A549 (cell line): ENCODE data around the gene ODC1. TPM values are rescaled to one million over a fixed set of nuclear protein-coding genes. Genes with fewer than 3 reads are reported as not detected.

ENCODE experiments used
- ATAC-seq, 2 experiments: fragments of 200-7000 bp in 1 of 2; fragments of >200 bp in 1 of 2; cut with Nextera tagmentation in 1 of 2; cut with Tn5 transposase in 1 of 2; 3 replicates each; pipeline versions ENCODE4 v1.8.0 to v1.9.1; 2018 to 2020; ENCODE audit warnings: mild to moderate bottlenecking in 1 of 2, moderate library complexity in 1 of 2
- CTCF ChIA-PET: fragments of 300-600 bp; sonication (Branson Sonifier 250); formaldehyde crosslinking; extraction: SDS; loops from one replicate; lab custom pipeline; 2021; ENCODE audit warnings: antibody characterized with exemption, inconsistent platforms; lab: Yijun Ruan, JAX
- POLR2A ChIA-PET: fragments of 350-600 bp; formaldehyde crosslinking; extraction: SDS; loops from one replicate; lab custom pipeline; 2021; ENCODE audit warnings: antibody characterized with exemption, inconsistent platforms; lab: Yijun Ruan, JAX
- DNase-seq, 2 experiments: peaks; one replicate each; pipeline versions ENCODE4 v3.0.0 to v3.0.0-alpha.2; 2011 to 2016; ENCODE audit warnings: low read depth in 1 of 2, low spot score in 1 of 2
- FAIRE-seq: peaks from 2 replicates; lab custom pipeline; 2011; peaks lifted over from hg19 to GRCh38; lab: Jason Lieb, UNC
- H3K27ac ChIP-seq, 2 experiments: fragments of >200 bp; sonication (Bioruptor Twin); formaldehyde crosslinking; 3 replicates each; pipeline ENCODE4 v1.5.1; 2016 to 2017
- H3K4me1 ChIP-seq: fragments of >200 bp; sonication (Bioruptor Twin); formaldehyde crosslinking; 3 replicates; pipeline ENCODE4 v1.6.1; 2016
- H3K4me2 ChIP-seq: fragments of >200 bp; sonication (Bioruptor Twin); formaldehyde crosslinking; 3 replicates; pipeline ENCODE4 v1.6.1; 2016
- H3K4me3 ChIP-seq: fragments of >200 bp; sonication (Bioruptor Twin); formaldehyde crosslinking; 3 replicates; pipeline ENCODE4 v1.5.1; 2016
- H3K9me3 ChIP-seq: fragments of >200 bp; sonication (Bioruptor Twin); formaldehyde crosslinking; 3 replicates; pipeline ENCODE4 v1.6.1; 2016
- CBX2 ChIP-seq: fragments of 200-600 bp; sonication (generic); IDR thresholded peaks from 2 replicates; pipeline ENCODE4 v1.6.1; 2016; ENCODE audit warnings: low read depth, mild to moderate bottlenecking, borderline replicate concordance
- CHD2 ChIP-seq: fragments of 150-350 bp; IDR thresholded peaks from 2 replicates; pipeline ENCODE4 v1.6.1; 2014; ENCODE audit warnings: low read length; ENCODE audit not compliant: partially characterized antibody
- EHMT2 ChIP-seq: fragments of 200-600 bp; sonication (generic); IDR thresholded peaks from 2 replicates; pipeline ENCODE4 v1.6.1; 2016; ENCODE audit warnings: antibody characterized with exemption, low read depth, mild to moderate bottlenecking, moderate library complexity
- EP300 ChIP-seq, 2 experiments: fragments of >200 bp; sonication (Bioruptor Twin); formaldehyde crosslinking; IDR thresholded peaks; 2 replicates in 1 of 2; 3 replicates in 1 of 2; pipeline ENCODE4 v1.6.1; 2016 to 2017
- ESRRA ChIP-seq: fragments of 150-350 bp; IDR thresholded peaks from 2 replicates; pipeline ENCODE4 v1.6.1; 2014; ENCODE audit warnings: mild to moderate bottlenecking, low read length, borderline replicate concordance
- FOSL2 ChIP-seq, 2 experiments: fragments of 450-650 bp in 1 of 2; fragments of >200 bp in 1 of 2; sonication (Bioruptor Twin) in 1 of 2; formaldehyde crosslinking; IDR thresholded peaks; 2 replicates each; pipeline versions ENCODE4 v1.5.0 to v1.6.1; 2016 to 2020; ENCODE audit warnings: mild to moderate bottlenecking in 1 of 2, moderate library complexity in 1 of 2
- JUN ChIP-seq, 2 experiments: fragments of >200 bp; sonication (Bioruptor Twin); formaldehyde crosslinking; IDR thresholded peaks; 2 replicates in 1 of 2; 3 replicates in 1 of 2; pipeline ENCODE4 v1.6.1; 2016 to 2017
- MAFK ChIP-seq: fragments of 450-650 bp; IDR thresholded peaks from 2 replicates; pipeline ENCODE4 v1.6.1; 2014; ENCODE audit not compliant: partially characterized antibody
- MAZ ChIP-seq: fragments of 150-350 bp; IDR thresholded peaks from 2 replicates; pipeline ENCODE4 v1.6.1; 2014; ENCODE audit warnings: antibody characterized with exemption, low read depth, low read length, borderline replicate concordance
- MYC ChIP-seq: IDR thresholded peaks from 2 replicates; pipeline ENCODE4 v1.6.1; 2012; ENCODE audit warnings: mild to moderate bottlenecking, inconsistent platforms, low read length, improper control_type of control experiment, borderline replicate concordance
- NPAS2 ChIP-seq: fragments of 250-450 bp; sonication (Bioruptor Pico); IDR thresholded peaks from 2 replicates; pipeline ENCODE4 v1.8.0; 2022; ENCODE audit warnings: mild to moderate bottlenecking, moderate library complexity, borderline replicate concordance
- NR3C1 ChIP-seq: fragments of >200 bp; sonication (Bioruptor Twin); formaldehyde crosslinking; IDR thresholded peaks from 3 replicates; pipeline ENCODE4 v1.6.1; 2017
- PHF8 ChIP-seq: fragments of 200-600 bp; sonication (generic); IDR thresholded peaks from 2 replicates; pipeline ENCODE4 v1.6.1; 2016; ENCODE audit warnings: low read depth, mild to moderate bottlenecking, antibody characterized with exemption, moderate library complexity, borderline replicate concordance
- POLR2A ChIP-seq: IDR thresholded peaks from 2 replicates; pipeline ENCODE4 v1.6.1; 2012; ENCODE audit warnings: mild to moderate bottlenecking, low read length
- RAD21 ChIP-seq, 2 experiments: fragments of >200 bp in 1 of 2; sonication (Bioruptor Twin) in 1 of 2; formaldehyde crosslinking in 1 of 2; IDR thresholded peaks in 1 of 2; conservative IDR thresholded peaks in 1 of 2; 2 replicates in 1 of 2; 3 replicates in 1 of 2; pipeline ENCODE4 v1.6.1; 2012 to 2018; ENCODE audit warnings: inconsistent platforms in 1 of 2
- RARB ChIP-seq: fragments of 250-450 bp; sonication (Bioruptor Pico); IDR thresholded peaks from 2 replicates; pipeline ENCODE4 v1.8.0; 2021; ENCODE audit warnings: mild to moderate bottlenecking, moderate library complexity
- RCOR1 ChIP-seq: fragments of 150-350 bp; IDR thresholded peaks from 2 replicates; pipeline ENCODE4 v1.6.1; 2014; ENCODE audit warnings: antibody characterized with exemption, low read length, low read depth
- RFX5 ChIP-seq: fragments of 450-650 bp; IDR thresholded peaks from 2 replicates; pipeline ENCODE4 v1.7.1; 2014; ENCODE audit warnings: antibody characterized with exemption, mild to moderate bottlenecking, moderate library complexity
- TFCP2L1 ChIP-seq: fragments of 250-450 bp; sonication (Bioruptor Pico); IDR thresholded peaks from 2 replicates; pipeline ENCODE4 v1.5.0; 2021; ENCODE audit warnings: mild to moderate bottlenecking
- TP53 ChIP-seq: fragments of 250-450 bp; sonication (Bioruptor Pico); IDR thresholded peaks from 2 replicates; pipeline ENCODE4 v1.5.0; 2021; ENCODE audit warnings: mild to moderate bottlenecking, moderate library complexity
- ZC3H11A ChIP-seq: fragments of 450-650 bp; IDR thresholded peaks from 2 replicates; pipeline ENCODE4 v1.6.1; 2014; ENCODE audit warnings: antibody characterized with exemption, mild to moderate bottlenecking
- ZFP36 ChIP-seq: fragments of 450-650 bp; IDR thresholded peaks from 2 replicates; pipeline ENCODE4 v1.6.1; 2014; ENCODE audit warnings: borderline replicate concordance; ENCODE audit not compliant: partially characterized antibody
- WGBS: methylation state at CpG from one replicate; pipeline ENCODE4 v1.1.6; 2017; ENCODE audit errors: missing lambda C conversion rate; 5-methylcytosine and 5-hydroxymethylcytosine counted together
- polyA plus RNA-seq, 4 experiments: library from polyadenylated mRNA; depleted of rRNA in 3 of 4; stranded (reverse); fragments of >200 nt; fragmentation: RNase III in 1 of 4; extraction: RNeasy Plus Mini Kit Qiagen cat#74134 plus additional on column Dnase treatment in 1 of 4; gene quantifications; 2 replicates in 3 of 4; 3 replicates in 1 of 4; pipeline ENCODE4 v1.2.3, GENCODE V29; 2011 to 2017
- TF ChIP-seq, protein P1 (sequence below): fragments of 200-600 bp; sonication (generic); IDR thresholded peaks from 2 replicates; pipeline ENCODE4 v1.6.1; 2016; ENCODE audit warnings: antibody characterized with exemption, mild to moderate bottlenecking, moderate library complexity
- TF ChIP-seq, protein P2 (sequence below): fragments of >200 bp; sonication (Bioruptor Twin); formaldehyde crosslinking; IDR thresholded peaks from 3 replicates; pipeline ENCODE4 v1.6.1; 2016
- TF ChIP-seq, protein P3 (sequence below): fragments of 250-450 bp; sonication (Bioruptor Pico); IDR thresholded peaks from 2 replicates; pipeline ENCODE4 v1.5.0; 2021; ENCODE audit warnings: mild to moderate bottlenecking, moderate library complexity, borderline replicate concordance
- TF ChIP-seq, protein P4 (sequence below): fragments of 250-450 bp; sonication (Bioruptor Pico); IDR thresholded peaks from 2 replicates; pipeline ENCODE4 v1.5.0; 2020; ENCODE audit warnings: low read depth, mild to moderate bottlenecking, moderate library complexity
- TF ChIP-seq, protein P5 (sequence below): IDR thresholded peaks from 2 replicates; pipeline ENCODE4 v1.6.1; 2012
- TF ChIP-seq, protein P6 (sequence below): fragments of 150-350 bp; IDR thresholded peaks from 2 replicates; pipeline ENCODE4 v1.6.1; 2014; ENCODE audit warnings: low read depth, mild to moderate bottlenecking, low read length

ODC1 gene
- polyA plus RNA-seq, 2 of the 4 experiments (the other 2 are of a cell fraction), result 57.8 to 265 TPM

DNA sequence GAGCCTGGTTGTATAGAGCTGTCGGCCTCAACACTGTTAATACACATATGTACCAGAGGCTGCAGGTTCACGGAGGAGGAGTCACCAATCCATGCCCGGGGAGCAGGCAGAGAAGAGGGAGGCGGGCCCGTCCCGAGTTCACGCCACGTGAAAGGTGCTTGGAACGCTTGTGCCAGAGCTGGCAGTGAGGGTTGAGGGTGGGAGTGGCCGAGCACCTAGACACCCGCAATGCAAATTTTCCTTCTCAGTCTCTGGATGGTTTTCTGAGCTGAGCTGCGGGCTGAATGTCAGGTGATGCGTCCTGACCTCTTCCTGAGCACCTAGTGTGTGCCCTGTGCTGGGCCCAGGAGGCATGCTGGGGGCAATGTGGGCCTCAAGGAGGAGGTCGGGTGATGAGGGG, 52.2 kb downstream of the ODC1 start:
- H3K4me2 ChIP-seq, result no peak overlapping the region
- ATAC-seq (no peak; a peak in 1 of 6 replicates), DNase-seq (no peak), FAIRE-seq (no peak)
- POLR2A ChIA-PET, result no interaction called here
- peaks cover 35% of the 10 kb centered on the region for H3K4me1 ChIP-seq
- no peaks in the 10 kb centered on the region for H3K9me3 ChIP-seq
- TF ChIP-seq ZFP36 (no peak), MAZ (no peak), RCOR1 (no peak), POLR2A (no peak), TP53 (CRISPR knock-in tag) (no peak), MYC (no peak), EHMT2 (no peak), RAD21 (conservative IDR thresholded peaks at IDR 0.05 in 1 of 2, IDR thresholded peaks at IDR 0.05 in 1 of 2) (no peak), RFX5 (no peak), NPAS2 (no peak), NR3C1 (no peak), TFCP2L1 (CRISPR knock-in tag) (no peak), MAFK (no peak), FOSL2 (IDR thresholded peaks at IDR 0.05) (no peak), FOSL2 (CRISPR knock-in tag; IDR thresholded peaks at IDR 0.05) (no peak), ZC3H11A (no peak), PHF8 (no peak)
- TF ChIP-seq, protein P1, sequence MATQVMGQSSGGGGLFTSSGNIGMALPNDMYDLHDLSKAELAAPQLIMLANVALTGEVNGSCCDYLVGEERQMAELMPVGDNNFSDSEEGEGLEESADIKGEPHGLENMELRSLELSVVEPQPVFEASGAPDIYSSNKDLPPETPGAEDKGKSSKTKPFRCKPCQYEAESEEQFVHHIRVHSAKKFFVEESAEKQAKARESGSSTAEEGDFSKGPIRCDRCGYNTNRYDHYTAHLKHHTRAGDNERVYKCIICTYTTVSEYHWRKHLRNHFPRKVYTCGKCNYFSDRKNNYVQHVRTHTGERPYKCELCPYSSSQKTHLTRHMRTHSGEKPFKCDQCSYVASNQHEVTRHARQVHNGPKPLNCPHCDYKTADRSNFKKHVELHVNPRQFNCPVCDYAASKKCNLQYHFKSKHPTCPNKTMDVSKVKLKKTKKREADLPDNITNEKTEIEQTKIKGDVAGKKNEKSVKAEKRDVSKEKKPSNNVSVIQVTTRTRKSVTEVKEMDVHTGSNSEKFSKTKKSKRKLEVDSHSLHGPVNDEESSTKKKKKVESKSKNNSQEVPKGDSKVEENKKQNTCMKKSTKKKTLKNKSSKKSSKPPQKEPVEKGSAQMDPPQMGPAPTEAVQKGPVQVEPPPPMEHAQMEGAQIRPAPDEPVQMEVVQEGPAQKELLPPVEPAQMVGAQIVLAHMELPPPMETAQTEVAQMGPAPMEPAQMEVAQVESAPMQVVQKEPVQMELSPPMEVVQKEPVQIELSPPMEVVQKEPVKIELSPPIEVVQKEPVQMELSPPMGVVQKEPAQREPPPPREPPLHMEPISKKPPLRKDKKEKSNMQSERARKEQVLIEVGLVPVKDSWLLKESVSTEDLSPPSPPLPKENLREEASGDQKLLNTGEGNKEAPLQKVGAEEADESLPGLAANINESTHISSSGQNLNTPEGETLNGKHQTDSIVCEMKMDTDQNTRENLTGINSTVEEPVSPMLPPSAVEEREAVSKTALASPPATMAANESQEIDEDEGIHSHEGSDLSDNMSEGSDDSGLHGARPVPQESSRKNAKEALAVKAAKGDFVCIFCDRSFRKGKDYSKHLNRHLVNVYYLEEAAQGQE, result no peak
- TF ChIP-seq, protein P2, sequence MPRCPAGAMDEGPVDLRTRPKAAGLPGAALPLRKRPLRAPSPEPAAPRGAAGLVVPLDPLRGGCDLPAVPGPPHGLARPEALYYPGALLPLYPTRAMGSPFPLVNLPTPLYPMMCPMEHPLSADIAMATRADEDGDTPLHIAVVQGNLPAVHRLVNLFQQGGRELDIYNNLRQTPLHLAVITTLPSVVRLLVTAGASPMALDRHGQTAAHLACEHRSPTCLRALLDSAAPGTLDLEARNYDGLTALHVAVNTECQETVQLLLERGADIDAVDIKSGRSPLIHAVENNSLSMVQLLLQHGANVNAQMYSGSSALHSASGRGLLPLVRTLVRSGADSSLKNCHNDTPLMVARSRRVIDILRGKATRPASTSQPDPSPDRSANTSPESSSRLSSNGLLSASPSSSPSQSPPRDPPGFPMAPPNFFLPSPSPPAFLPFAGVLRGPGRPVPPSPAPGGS, result no peak
- TF ChIP-seq, protein P3, sequence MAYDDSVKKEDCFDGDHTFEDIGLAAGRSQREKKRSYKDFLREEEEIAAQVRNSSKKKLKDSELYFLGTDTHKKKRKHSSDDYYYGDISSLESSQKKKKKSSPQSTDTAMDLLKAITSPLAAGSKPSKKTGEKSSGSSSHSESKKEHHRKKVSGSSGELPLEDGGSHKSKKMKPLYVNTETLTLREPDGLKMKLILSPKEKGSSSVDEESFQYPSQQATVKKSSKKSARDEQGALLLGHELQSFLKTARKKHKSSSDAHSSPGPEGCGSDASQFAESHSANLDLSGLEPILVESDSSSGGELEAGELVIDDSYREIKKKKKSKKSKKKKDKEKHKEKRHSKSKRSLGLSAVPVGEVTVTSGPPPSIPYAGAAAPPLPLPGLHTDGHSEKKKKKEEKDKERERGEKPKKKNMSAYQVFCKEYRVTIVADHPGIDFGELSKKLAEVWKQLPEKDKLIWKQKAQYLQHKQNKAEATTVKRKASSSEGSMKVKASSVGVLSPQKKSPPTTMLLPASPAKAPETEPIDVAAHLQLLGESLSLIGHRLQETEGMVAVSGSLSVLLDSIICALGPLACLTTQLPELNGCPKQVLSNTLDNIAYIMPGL (CRISPR knock-in tag), result no peak
- 91% methylated on average over 14 of the region's 14 CpGs for WGBS
- H3K4me3 ChIP-seq, result no peak overlapping the region
- CTCF ChIA-PET, result interaction anchor here (1.0 kb wide), 1 partner anchor 13 kb away, joined by 4 read pairs; no protein-coding TSS in a partner anchor
- no peak overlapping the region for H3K27ac ChIP-seq

DNA sequence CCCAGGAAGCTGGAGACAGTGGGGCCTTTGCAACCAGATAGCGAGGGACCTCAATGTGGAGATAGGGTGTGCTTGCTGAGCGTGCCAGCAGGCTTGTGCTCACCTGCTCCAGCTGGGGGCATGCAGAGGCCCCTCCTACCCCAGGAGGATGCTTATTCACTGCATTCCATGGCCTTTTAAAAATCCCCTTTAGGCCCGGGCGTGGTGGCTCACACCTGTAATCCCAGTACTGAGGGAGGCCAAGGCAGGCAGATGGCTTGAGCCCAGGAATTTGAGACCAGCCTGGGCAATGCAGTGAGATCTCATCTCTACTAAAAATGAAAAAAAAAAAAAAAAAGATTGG, 54.5 kb downstream of the ODC1 start:
- Histone ChIP-seq H3K4me3 (no peak overlapping the region), H3K9me3 (no peaks in the 10 kb centered on the region), H3K4me2 (no peak overlapping the region), H3K27ac (peak overlapping the region; percentile 26 to 47; a peak in 3 of 6 replicates), H3K4me1 (peaks cover 52% of the 10 kb centered on the region)
- CTCF ChIA-PET, result interaction anchor here (0.6 to 7.8 kb wide), 7 partner anchors 11 to 231 kb away, joined by 3 to 44 read pairs (median 4); no protein-coding TSS in a partner anchor
- DNase-seq, result no peak
- POLR2A ChIA-PET, result interaction anchor here (0.7 kb wide), 1 partner anchor 53 kb away, joined by 4 read pairs; no protein-coding TSS in a partner anchor
- WGBS, result 95% methylated on average over 4 of the region's 4 CpGs
- no peak for ATAC-seq
- FAIRE-seq, result no peak
- TF ChIP-seq RARB (no peak), MYC (no peak), NR3C1 (no peak), MAZ (no peak), CHD2 (no peak), TP53 (CRISPR knock-in tag) (no peak), POLR2A (no peak), ESRRA (no peak), JUN (IDR thresholded peaks at IDR 0.05) (no peak), EP300 (IDR thresholded peaks at IDR 0.05) (no peak), CBX2 (no peak)
- TF ChIP-seq, protein P4, sequence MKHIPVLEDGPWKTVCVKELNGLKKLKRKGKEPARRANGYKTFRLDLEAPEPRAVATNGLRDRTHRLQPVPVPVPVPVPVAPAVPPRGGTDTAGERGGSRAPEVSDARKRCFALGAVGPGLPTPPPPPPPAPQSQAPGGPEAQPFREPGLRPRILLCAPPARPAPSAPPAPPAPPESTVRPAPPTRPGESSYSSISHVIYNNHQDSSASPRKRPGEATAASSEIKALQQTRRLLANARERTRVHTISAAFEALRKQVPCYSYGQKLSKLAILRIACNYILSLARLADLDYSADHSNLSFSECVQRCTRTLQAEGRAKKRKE (CRISPR knock-in tag), result no peak
- TF ChIP-seq, protein P5, sequence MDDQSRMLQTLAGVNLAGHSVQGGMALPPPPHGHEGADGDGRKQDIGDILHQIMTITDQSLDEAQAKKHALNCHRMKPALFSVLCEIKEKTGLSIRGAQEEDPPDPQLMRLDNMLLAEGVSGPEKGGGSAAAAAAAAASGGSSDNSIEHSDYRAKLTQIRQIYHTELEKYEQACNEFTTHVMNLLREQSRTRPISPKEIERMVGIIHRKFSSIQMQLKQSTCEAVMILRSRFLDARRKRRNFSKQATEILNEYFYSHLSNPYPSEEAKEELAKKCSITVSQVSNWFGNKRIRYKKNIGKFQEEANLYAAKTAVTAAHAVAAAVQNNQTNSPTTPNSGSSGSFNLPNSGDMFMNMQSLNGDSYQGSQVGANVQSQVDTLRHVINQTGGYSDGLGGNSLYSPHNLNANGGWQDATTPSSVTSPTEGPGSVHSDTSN, result no peak
- TF ChIP-seq, protein P6, sequence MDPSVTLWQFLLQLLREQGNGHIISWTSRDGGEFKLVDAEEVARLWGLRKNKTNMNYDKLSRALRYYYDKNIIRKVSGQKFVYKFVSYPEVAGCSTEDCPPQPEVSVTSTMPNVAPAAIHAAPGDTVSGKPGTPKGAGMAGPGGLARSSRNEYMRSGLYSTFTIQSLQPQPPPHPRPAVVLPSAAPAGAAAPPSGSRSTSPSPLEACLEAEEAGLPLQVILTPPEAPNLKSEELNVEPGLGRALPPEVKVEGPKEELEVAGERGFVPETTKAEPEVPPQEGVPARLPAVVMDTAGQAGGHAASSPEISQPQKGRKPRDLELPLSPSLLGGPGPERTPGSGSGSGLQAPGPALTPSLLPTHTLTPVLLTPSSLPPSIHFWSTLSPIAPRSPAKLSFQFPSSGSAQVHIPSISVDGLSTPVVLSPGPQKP, result no peak
